DND-41 (cell line): ENCODE measurements around the gene ZBTB34.

ENCODE experiments used
- ATAC-seq: fragments of 200-7000 bp; cut with Tn5 transposase; 3 replicates; pipeline ENCODE4 v1.9.1; 2021; ENCODE audit warnings: low read depth; ENCODE audit not compliant: insufficient read depth
- DNase-seq: peaks from one replicate; pipeline ENCODE4 v3.0.0-alpha.2; 2020
- H2AFZ ChIP-seq: 2 replicates; pipeline ENCODE4 v1.6.0; 2012; ENCODE audit warnings: low read depth, low read length
- H3K27ac ChIP-seq: 2 replicates; pipeline ENCODE4 v1.5.1; 2012; ENCODE audit warnings: low read length, inconsistent platforms
- H3K27me3 ChIP-seq: fragments of 200-600 bp; sonication (generic); 2 replicates; pipeline ENCODE4 v1.6.0; 2012; ENCODE audit warnings: low read length, mild to moderate bottlenecking, inconsistent platforms; ENCODE audit not compliant: insufficient read depth, poor library complexity
- H3K36me3 ChIP-seq: 2 replicates; pipeline ENCODE4 v1.5.1; 2012; ENCODE audit warnings: low read length, inconsistent platforms; ENCODE audit not compliant: insufficient read depth
- H3K4me1 ChIP-seq: 2 replicates; pipeline ENCODE4 v1.5.1; 2012; ENCODE audit warnings: mild to moderate bottlenecking, low read length; ENCODE audit not compliant: insufficient read depth
- H3K4me2 ChIP-seq: 2 replicates; pipeline ENCODE4 v1.6.0; 2012; ENCODE audit warnings: mild to moderate bottlenecking, moderate library complexity, low read length, inconsistent platforms; ENCODE audit not compliant: insufficient read depth
- H3K4me3 ChIP-seq, 2 experiments: fragments of 200-600 bp in 1 of 2; shearing (Covaris generic) in 1 of 2; 2 replicates each; pipeline ENCODE4 v1.5.1; 2012 to 2016; ENCODE audit warnings: inconsistent platforms in 2 of 2, low read length in 2 of 2, mild to moderate bottlenecking in 2 of 2, low read depth in 1 of 2, moderate library complexity in 1 of 2
- H3K79me2 ChIP-seq: 2 replicates; pipeline ENCODE4 v1.6.0; 2012; ENCODE audit warnings: low read length, inconsistent platforms; ENCODE audit not compliant: insufficient read depth
- H3K9ac ChIP-seq: 2 replicates; pipeline ENCODE4 v1.6.0; 2012; ENCODE audit warnings: low read depth, mild to moderate bottlenecking, inconsistent platforms, low read length, moderate library complexity
- H3K9me3 ChIP-seq: 2 replicates; pipeline ENCODE4 v1.5.1; 2012; ENCODE audit warnings: low read length, moderate library complexity, mild to moderate bottlenecking, inconsistent platforms; ENCODE audit not compliant: insufficient read depth, severe bottlenecking
- H4K20me1 ChIP-seq: 2 replicates; pipeline ENCODE4 v1.6.0; 2012; ENCODE audit warnings: low read length; ENCODE audit not compliant: insufficient read depth
- CTCF ChIP-seq: IDR thresholded peaks from 2 replicates; pipeline ENCODE4 v1.5.1; 2012; ENCODE audit warnings: borderline replicate concordance, low read length, moderate library complexity, mild to moderate bottlenecking; ENCODE audit not compliant: poor library complexity, severe bottlenecking; ENCODE audit errors: extremely low read depth
- EZH2 ChIP-seq: IDR thresholded peaks from 3 replicates; pipeline ENCODE4 v1.6.1; 2012; ENCODE audit warnings: borderline replicate concordance, low read depth, mild to moderate bottlenecking, moderate library complexity, low read length, inconsistent platforms; ENCODE audit not compliant: severe bottlenecking

ZBTB34 gene

GRCh38 chr9:126893079-126893478 lies 32.6 kb downstream of the ZBTB34 start:
- Histone ChIP-seq H3K36me3 (no peaks in the 10 kb centered on the region), H3K9me3 (no peaks in the 10 kb centered on the region), H3K4me2 (no peak overlapping the region), H3K4me1 (no peaks in the 10 kb centered on the region), H3K79me2 (no peaks in the 10 kb centered on the region), H3K27ac (no peak overlapping the region), H2AFZ (no peak overlapping the region), H3K27me3 (no peaks in the 10 kb centered on the region), H3K9ac (no peak overlapping the region), H3K4me3 (no peak overlapping the region), H4K20me1 (no peaks in the 10 kb centered on the region)
- DNase-seq (no peak), ATAC-seq (no peak)
- TF ChIP-seq EZH2 (no peak), CTCF (peak; percentile 17)

- ATAC-seq (no peak), DNase-seq (no peak)
- no peak overlapping the region for H2AFZ ChIP-seq
- TF ChIP-seq CTCF (no peak), EZH2 (no peak)
- H3K27me3 ChIP-seq = no peaks in the 10 kb centered on the region
- H3K9me3 ChIP-seq = no peaks in the 10 kb centered on the region
- H4K20me1 ChIP-seq = no peaks in the 10 kb centered on the region
- no peak overlapping the region for H3K9ac ChIP-seq
- H3K79me2 ChIP-seq = no peaks in the 10 kb centered on the region
- H3K36me3 ChIP-seq = no peaks in the 10 kb centered on the region
- no peak overlapping the region for H3K4me2 ChIP-seq
- H3K4me3 ChIP-seq = no peak overlapping the region
- H3K4me1 ChIP-seq = no peaks in the 10 kb centered on the region
- no peak overlapping the region for H3K27ac ChIP-seq
Observed at GRCh38 chr9:126894052-126894603, 33.7 kb downstream of the ZBTB34 start.

- Histone ChIP-seq H3K27ac (no peak overlapping the region), H3K9ac (no peak overlapping the region), H4K20me1 (no peaks in the 10 kb centered on the region), H3K27me3 (no peaks in the 10 kb centered on the region), H3K4me3 (no peak overlapping the region), H2AFZ (no peak overlapping the region), H3K4me1 (no peaks in the 10 kb centered on the region), H3K36me3 (no peaks in the 10 kb centered on the region), H3K9me3 (peaks cover 6% of the 10 kb centered on the region), H3K79me2 (no peaks in the 10 kb centered on the region), H3K4me2 (no peak overlapping the region)
- TF ChIP-seq CTCF (no peak), EZH2 (no peak)
- ATAC-seq (no peak), DNase-seq (no peak)
Observed at GRCh38 chr9:126902210-126902609, 41.8 kb downstream of the ZBTB34 start.

GRCh38 chr9:126904586-126904985 lies 44.1 kb downstream of the ZBTB34 start:
- H2AFZ ChIP-seq = no peak overlapping the region
- H4K20me1 ChIP-seq = no peaks in the 10 kb centered on the region
- ATAC-seq (no peak), DNase-seq (no peak)
- no peak overlapping the region for H3K9ac ChIP-seq
- TF ChIP-seq CTCF (no peak), EZH2 (no peak)
- no peak overlapping the region for H3K4me3 ChIP-seq
- H3K27ac ChIP-seq = no peak overlapping the region
- H3K79me2 ChIP-seq = no peaks in the 10 kb centered on the region
- no peaks in the 10 kb centered on the region for H3K36me3 ChIP-seq
- H3K4me1 ChIP-seq = no peaks in the 10 kb centered on the region
- peaks cover 6% of the 10 kb centered on the region for H3K9me3 ChIP-seq
- no peaks in the 10 kb centered on the region for H3K27me3 ChIP-seq
- H3K4me2 ChIP-seq = no peak overlapping the region
